K562 (cell line): ENCODE data around the gene XPA.

ENCODE experiments used
- EZH2 ChIP-seq: IDR thresholded peaks from 2 replicates; pipeline ENCODE4 v1.6.1; 2012; ENCODE audit warnings: low read depth, mild to moderate bottlenecking, inconsistent platforms, low read length, borderline replicate concordance
- JUNB ChIP-seq: fragments of 450-650 bp; formaldehyde crosslinking; conservative IDR thresholded peaks from 2 replicates; pipeline ENCODE4 v1.4.0; 2020; ENCODE audit warnings: mild to moderate bottlenecking
- POLR2A ChIP-seq: fragments of 450-650 bp; conservative IDR thresholded peaks from 2 replicates; pipeline ENCODE4 v1.6.1; 2016
- SMAD3 ChIP-seq: fragments of 450-650 bp; formaldehyde crosslinking; conservative IDR thresholded peaks from 2 replicates; pipeline ENCODE4 v1.4.0; 2020; ENCODE audit warnings: mild to moderate bottlenecking
- U2AF2 ChIP-seq: fragments of 200-400 bp; formaldehyde crosslinking; optimal IDR thresholded peaks from 2 replicates; pipeline ENCODE3; 2017; ENCODE audit warnings: low read depth, mild to moderate bottlenecking, low read length
- YBX1 ChIP-seq: fragments of 450-650 bp; IDR thresholded peaks from 2 replicates; pipeline ENCODE4 v1.7.1; 2016; ENCODE audit warnings: mild to moderate bottlenecking
- ZNF316 ChIP-seq: fragments of 450-650 bp; IDR thresholded peaks from 2 replicates; pipeline ENCODE4 v1.6.1; 2016
- ZNF780A ChIP-seq: fragments of 250-450 bp; sonication (Bioruptor Pico); IDR thresholded peaks from 2 replicates; pipeline ENCODE4 v1.5.0; 2021; ENCODE audit warnings: mild to moderate bottlenecking
- ZNF830 ChIP-seq: fragments of 250-450 bp; sonication (Bioruptor Pico); IDR thresholded peaks from 2 replicates; pipeline ENCODE4 v1.5.0; 2021; ENCODE audit warnings: mild to moderate bottlenecking
- TF ChIP-seq, protein P1 (sequence below), 3 experiments: IDR thresholded peaks in 2 of 3; conservative IDR thresholded peaks in 1 of 3; 2 replicates each; pipeline ENCODE4 v1.5.1; 2011 to 2012; ENCODE audit warnings: low read length in 3 of 3, mild to moderate bottlenecking in 3 of 3, control low read depth in 2 of 3, improper control_type of control experiment in 1 of 3, inconsistent platforms in 1 of 3, low read depth in 1 of 3, mixed read lengths in 1 of 3, moderate library complexity in 1 of 3; ENCODE audit not compliant: insufficient read depth in 2 of 3
- TF ChIP-seq, protein P2 (sequence below): fragments of 200-600 bp; sonication (generic); IDR thresholded peaks from one replicate; pipeline ENCODE4 v1.6.1; 2012; ENCODE audit warnings: mild to moderate bottlenecking, low read depth, low read length, inconsistent platforms

DNA sequence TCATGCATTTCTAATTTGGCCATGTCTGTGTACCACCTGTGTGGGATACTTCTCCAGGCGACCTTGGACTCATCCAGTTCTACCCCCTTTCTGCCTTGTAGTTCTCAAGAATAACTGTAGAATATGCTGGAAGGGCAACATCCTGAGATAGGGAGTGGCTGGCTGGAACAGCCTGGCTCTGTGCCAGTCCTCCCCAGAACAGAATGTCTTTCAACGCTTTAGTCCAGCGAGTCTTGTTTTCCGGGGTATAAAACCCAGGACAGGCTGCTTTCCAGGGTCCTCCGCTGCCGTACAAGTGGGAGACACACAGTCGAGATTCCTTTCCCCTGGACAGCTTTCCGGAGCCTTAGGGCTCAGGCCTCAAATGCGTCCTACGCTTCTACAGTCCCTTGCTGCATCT lies 45.4 kb upstream of the XPA start:
- TF ChIP-seq, protein P1, sequence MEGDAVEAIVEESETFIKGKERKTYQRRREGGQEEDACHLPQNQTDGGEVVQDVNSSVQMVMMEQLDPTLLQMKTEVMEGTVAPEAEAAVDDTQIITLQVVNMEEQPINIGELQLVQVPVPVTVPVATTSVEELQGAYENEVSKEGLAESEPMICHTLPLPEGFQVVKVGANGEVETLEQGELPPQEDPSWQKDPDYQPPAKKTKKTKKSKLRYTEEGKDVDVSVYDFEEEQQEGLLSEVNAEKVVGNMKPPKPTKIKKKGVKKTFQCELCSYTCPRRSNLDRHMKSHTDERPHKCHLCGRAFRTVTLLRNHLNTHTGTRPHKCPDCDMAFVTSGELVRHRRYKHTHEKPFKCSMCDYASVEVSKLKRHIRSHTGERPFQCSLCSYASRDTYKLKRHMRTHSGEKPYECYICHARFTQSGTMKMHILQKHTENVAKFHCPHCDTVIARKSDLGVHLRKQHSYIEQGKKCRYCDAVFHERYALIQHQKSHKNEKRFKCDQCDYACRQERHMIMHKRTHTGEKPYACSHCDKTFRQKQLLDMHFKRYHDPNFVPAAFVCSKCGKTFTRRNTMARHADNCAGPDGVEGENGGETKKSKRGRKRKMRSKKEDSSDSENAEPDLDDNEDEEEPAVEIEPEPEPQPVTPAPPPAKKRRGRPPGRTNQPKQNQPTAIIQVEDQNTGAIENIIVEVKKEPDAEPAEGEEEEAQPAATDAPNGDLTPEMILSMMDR (IDR thresholded peaks at IDR 0.05 in 2 of 3, conservative IDR thresholded peaks at IDR 0.05 in 1 of 3; ENCODE audit: insufficient read depth in 2 of 3, low read depth in 1 of 3, low read length in 3 of 3), result no peak
- no peak for TF ChIP-seq POLR2A
- no peak for TF ChIP-seq ZNF316
- TF ChIP-seq EZH2, result no peak
- TF ChIP-seq, protein P2, sequence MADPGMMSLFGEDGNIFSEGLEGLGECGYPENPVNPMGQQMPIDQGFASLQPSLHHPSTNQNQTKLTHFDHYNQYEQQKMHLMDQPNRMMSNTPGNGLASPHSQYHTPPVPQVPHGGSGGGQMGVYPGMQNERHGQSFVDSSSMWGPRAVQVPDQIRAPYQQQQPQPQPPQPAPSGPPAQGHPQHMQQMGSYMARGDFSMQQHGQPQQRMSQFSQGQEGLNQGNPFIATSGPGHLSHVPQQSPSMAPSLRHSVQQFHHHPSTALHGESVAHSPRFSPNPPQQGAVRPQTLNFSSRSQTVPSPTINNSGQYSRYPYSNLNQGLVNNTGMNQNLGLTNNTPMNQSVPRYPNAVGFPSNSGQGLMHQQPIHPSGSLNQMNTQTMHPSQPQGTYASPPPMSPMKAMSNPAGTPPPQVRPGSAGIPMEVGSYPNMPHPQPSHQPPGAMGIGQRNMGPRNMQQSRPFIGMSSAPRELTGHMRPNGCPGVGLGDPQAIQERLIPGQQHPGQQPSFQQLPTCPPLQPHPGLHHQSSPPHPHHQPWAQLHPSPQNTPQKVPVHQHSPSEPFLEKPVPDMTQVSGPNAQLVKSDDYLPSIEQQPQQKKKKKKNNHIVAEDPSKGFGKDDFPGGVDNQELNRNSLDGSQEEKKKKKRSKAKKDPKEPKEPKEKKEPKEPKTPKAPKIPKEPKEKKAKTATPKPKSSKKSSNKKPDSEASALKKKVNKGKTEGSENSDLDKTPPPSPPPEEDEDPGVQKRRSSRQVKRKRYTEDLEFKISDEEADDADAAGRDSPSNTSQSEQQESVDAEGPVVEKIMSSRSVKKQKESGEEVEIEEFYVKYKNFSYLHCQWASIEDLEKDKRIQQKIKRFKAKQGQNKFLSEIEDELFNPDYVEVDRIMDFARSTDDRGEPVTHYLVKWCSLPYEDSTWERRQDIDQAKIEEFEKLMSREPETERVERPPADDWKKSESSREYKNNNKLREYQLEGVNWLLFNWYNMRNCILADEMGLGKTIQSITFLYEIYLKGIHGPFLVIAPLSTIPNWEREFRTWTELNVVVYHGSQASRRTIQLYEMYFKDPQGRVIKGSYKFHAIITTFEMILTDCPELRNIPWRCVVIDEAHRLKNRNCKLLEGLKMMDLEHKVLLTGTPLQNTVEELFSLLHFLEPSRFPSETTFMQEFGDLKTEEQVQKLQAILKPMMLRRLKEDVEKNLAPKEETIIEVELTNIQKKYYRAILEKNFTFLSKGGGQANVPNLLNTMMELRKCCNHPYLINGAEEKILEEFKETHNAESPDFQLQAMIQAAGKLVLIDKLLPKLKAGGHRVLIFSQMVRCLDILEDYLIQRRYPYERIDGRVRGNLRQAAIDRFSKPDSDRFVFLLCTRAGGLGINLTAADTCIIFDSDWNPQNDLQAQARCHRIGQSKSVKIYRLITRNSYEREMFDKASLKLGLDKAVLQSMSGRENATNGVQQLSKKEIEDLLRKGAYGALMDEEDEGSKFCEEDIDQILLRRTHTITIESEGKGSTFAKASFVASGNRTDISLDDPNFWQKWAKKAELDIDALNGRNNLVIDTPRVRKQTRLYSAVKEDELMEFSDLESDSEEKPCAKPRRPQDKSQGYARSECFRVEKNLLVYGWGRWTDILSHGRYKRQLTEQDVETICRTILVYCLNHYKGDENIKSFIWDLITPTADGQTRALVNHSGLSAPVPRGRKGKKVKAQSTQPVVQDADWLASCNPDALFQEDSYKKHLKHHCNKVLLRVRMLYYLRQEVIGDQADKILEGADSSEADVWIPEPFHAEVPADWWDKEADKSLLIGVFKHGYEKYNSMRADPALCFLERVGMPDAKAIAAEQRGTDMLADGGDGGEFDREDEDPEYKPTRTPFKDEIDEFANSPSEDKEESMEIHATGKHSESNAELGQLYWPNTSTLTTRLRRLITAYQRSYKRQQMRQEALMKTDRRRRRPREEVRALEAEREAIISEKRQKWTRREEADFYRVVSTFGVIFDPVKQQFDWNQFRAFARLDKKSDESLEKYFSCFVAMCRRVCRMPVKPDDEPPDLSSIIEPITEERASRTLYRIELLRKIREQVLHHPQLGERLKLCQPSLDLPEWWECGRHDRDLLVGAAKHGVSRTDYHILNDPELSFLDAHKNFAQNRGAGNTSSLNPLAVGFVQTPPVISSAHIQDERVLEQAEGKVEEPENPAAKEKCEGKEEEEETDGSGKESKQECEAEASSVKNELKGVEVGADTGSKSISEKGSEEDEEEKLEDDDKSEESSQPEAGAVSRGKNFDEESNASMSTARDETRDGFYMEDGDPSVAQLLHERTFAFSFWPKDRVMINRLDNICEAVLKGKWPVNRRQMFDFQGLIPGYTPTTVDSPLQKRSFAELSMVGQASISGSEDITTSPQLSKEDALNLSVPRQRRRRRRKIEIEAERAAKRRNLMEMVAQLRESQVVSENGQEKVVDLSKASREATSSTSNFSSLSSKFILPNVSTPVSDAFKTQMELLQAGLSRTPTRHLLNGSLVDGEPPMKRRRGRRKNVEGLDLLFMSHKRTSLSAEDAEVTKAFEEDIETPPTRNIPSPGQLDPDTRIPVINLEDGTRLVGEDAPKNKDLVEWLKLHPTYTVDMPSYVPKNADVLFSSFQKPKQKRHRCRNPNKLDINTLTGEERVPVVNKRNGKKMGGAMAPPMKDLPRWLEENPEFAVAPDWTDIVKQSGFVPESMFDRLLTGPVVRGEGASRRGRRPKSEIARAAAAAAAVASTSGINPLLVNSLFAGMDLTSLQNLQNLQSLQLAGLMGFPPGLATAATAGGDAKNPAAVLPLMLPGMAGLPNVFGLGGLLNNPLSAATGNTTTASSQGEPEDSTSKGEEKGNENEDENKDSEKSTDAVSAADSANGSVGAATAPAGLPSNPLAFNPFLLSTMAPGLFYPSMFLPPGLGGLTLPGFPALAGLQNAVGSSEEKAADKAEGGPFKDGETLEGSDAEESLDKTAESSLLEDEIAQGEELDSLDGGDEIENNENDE, result no peak
- TF ChIP-seq U2AF2, result no peak
- TF ChIP-seq SMAD3, result no peak
- no peak for TF ChIP-seq ZNF780A
- TF ChIP-seq YBX1, result no peak
- no peak for TF ChIP-seq JUNB (CRISPR knock-in tag)
- no peak for TF ChIP-seq ZNF830 (CRISPR knock-in tag)
